Activated CD4-positive, alpha-beta T cell treated with anti-CD3 and anti-CD28 coated beads, Interleukin-2, amount 50 U/mL, for 16 hours (primary cell): ENCODE results near the gene LBHD2.
A peak's percentile ranks its signal among the peaks of the same experiment; 100 is the strongest.
"Not testable (repeated sequence)": the region's sequence is repeated elsewhere in the genome, so short reads cannot be mapped to it uniquely, and the experiment has no call there.

Source experiments
- DNase-seq: peaks from one replicate; pipeline ENCODE4 v3.0.0-alpha.2; 2020

The LBHD2 gene

GRCh38 chr14:103084021-103084919 lies at the start of gene LBHD2:
Gene LBHD2 (plus strand): TSS chr14:103084210. CDS start chr14:103086013, 1,803 bp downstream.
- no peak for DNase-seq

- no peak for DNase-seq
Measured at GRCh38 chr14:103041464-103041863, 42.5 kb upstream of the LBHD2 start.

GRCh38 chr14:103043257-103044015 lies 40.6 kb upstream of the LBHD2 start:
- no peak for DNase-seq

GRCh38 chr14:103045371-103045869 lies 38.6 kb upstream of the LBHD2 start:
- DNase-seq: no peak

GRCh38 chr14:103047453-103047852 lies 36.6 kb upstream of the LBHD2 start:
- not testable (repeated sequence) for DNase-seq

- DNase-seq: no peak
Measured at GRCh38 chr14:103050935-103051334, 33.1 kb upstream of the LBHD2 start.

GRCh38 chr14:103052407-103052806 lies 31.6 kb upstream of the LBHD2 start:
- DNase-seq: no peak

- DNase-seq: no peak
Measured at GRCh38 chr14:103055695-103056094, 28.3 kb upstream of the LBHD2 start.

GRCh38 chr14:103056322-103057027 lies 27.5 kb upstream of the LBHD2 start:
- DNase-seq: no peak

- DNase-seq: peak; percentile 6
Measured at GRCh38 chr14:103057028-103057371, 27.0 kb upstream of the LBHD2 start.

- peak; percentile 72 for DNase-seq
Measured at GRCh38 chr14:103057372-103058163, 26.4 kb upstream of the LBHD2 start, which contains the start of gene CDC42BPB. Gene CDC42BPB (minus strand): TSS chr14:103057549. CDS start chr14:103057173, 376 bp downstream.

GRCh38 chr14:103058164-103059055 lies 25.6 kb upstream of the LBHD2 start:
- no peak for DNase-seq

- DNase-seq: no peak
Measured at GRCh38 chr14:103059556-103059955, 24.5 kb upstream of the LBHD2 start.

GRCh38 chr14:103061482-103061976 lies 22.5 kb upstream of the LBHD2 start:
- DNase-seq: no peak

GRCh38 chr14:103064436-103064835 lies 19.6 kb upstream of the LBHD2 start:
- DNase-seq: no peak

- no peak for DNase-seq
Measured at GRCh38 chr14:103064978-103065377, 19.0 kb upstream of the LBHD2 start.

- no peak for DNase-seq
Measured at GRCh38 chr14:103065861-103066260, 18.1 kb upstream of the LBHD2 start.

GRCh38 chr14:103066399-103066798 lies 17.6 kb upstream of the LBHD2 start:
- no peak for DNase-seq

- DNase-seq: no peak
Measured at GRCh38 chr14:103067231-103067954, 16.6 kb upstream of the LBHD2 start.
